NCI-H82 treated with DMSO at 0.1 percent for 48 hours (cell line): ENCODE results near the gene HTD2.

Experiments
- DNase-seq: peaks from one replicate; lab custom pipeline; 2025; ENCODE audit not compliant: unreplicated experiment; lab: John Stamatoyannopoulos, UW

The HTD2 gene

DNA sequence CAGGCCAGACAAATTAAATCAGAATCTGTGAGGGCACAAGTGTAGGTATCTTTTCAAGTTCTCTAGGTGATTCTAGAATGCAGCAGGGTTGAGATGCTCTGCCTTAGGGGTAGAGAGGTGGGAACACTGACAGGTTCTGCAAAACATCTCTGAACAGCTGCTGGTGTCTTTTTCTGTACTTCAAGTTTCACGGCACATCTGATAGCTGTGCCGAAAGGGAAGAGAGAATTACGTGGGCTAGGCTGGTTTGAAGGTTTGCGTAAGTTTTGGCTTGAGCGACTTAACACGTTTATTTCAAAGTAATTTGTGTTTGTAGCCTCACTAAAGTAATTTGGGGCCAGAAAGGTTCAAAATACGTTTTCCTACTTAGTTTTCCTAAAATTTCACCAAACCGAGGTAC lies 48.9 kb downstream of the HTD2 start:
- DNase-seq, result no peak

DNA sequence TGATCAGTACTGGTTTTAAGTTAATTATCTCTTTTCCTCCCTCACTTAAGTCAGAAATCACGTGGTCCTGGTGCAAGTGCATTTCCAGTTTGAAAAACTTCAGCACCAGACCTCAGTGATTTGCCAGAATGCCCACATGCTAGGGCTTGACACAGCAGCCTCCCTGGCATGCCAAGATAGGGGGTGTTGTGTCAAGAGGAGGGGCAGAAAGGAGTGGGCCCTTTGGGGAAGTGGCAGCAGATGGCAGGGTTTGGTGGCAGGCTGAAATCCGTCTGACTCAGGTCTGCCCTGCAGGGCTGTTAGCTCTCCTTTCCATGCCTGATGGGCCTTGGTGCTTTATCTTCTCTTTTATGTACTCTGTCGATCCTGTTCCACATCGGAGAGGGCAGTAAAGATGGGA lies 49.7 kb downstream of the HTD2 start:
- DNase-seq, result peak; percentile 58

DNA sequence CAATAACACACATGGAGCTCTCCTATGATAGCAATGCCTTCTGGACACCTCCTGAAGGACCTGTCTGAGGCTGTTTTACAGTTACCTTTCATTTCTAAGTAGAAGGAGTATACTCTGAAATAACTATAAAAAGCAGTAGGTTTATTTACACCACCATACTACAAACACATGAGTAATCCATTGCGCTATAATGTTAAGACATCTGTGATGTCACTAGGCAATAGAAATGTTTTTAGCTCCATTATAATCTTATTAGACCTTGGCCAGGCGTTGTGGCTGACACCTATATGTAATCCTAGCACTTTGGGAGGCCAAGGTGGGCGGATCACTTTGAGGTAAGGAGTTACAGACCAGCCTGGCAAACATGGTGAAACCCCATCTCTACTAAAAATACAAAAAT lies 51.1 kb downstream of the HTD2 start:
- no peak for DNase-seq

DNA sequence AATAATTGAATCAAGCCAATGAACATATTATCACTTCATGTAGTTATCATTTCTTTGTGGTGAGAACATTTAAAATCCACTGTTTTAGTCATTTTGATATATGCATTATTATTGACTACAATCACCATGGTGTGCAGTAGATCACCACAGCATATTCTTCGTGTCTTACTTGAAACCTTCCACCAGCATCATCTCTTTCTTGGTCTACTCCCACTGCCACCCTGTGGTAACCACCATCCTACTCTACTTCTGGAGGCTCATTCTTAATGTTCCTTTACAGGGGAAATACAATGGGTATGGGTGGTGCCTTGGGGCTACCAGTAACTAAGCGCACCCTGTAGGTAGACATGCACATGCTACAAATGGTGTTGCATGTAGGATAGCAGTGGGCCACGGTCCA lies 51.8 kb downstream of the HTD2 start:
- DNase-seq, result no peak

DNA sequence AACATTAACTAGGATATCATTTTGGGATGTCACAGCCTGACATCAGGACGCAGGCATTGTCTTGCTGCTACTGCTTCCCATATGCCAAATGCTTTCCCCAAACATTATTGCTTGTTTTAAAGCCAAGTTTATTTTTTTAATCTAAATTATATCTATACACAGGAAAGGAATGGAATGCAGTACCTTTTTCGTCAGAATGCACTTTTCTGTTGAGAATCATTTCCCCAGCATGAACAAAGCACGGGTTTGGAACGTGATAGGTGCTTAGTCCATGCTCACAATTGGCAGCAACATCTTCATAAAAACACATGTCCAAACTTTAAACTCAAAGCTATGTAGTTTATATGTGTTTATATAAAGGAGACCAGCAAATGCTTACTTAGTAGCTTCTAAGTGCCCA lies 52.5 kb downstream of the HTD2 start:
- DNase-seq, result no peak

DNA sequence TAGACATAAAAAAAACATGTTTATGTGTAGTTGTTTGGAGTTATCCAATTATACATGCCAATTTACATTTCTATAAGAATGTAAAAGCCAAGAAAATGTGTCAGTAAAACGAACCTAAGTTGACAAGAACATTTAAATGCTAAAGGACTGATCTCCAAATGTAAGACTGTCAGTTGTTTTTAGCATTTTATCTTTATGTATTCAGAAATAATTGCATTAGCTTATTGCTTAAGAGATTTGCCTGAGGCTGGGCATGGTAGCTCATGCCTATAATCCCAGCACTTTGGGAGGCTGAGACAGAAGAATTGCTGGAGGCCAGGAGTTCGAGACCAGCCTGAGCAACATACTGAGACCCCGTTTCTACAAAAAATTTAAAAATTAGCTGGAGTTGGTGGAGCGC lies 53.3 kb downstream of the HTD2 start:
- no peak for DNase-seq

DNA sequence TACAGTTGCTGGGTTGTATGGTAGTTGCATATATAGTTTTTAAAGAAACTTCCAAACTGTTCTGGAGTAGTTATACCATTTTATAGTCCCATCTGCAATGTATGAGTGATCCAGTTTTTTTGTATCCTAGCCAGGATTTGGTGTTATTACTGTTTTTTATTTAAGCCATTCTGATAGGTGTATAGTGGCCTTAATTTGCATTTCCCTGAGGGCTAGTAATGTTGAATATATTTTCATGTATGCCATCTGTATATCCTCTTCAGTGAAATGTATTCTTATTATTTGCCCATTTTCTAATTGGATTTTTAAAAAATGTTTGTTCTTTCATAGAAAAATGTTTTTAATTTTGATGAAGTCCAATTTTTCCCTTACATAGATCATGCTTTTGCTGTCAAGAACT lies 55.5 kb downstream of the HTD2 start:
- DNase-seq, result no peak

DNA sequence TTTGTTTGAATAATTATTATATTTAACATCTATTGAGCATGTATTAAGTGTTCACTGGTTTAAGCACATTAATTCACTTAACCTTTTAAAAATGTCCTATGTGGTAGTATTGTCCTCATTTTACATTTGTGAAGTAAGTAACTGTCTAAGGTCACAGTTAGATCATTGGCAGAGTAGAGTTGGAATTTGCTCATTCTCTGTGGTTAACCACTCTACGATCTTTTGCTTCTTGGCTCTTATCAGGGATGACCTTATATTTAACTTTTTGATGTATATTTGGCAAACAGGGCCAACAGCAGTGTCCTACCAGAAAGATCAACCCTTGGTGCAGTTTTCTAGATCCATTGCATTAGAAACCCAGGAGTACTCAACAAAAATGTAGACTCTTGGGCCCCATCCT lies 60.4 kb downstream of the HTD2 start:
- DNase-seq, result no peak

DNA sequence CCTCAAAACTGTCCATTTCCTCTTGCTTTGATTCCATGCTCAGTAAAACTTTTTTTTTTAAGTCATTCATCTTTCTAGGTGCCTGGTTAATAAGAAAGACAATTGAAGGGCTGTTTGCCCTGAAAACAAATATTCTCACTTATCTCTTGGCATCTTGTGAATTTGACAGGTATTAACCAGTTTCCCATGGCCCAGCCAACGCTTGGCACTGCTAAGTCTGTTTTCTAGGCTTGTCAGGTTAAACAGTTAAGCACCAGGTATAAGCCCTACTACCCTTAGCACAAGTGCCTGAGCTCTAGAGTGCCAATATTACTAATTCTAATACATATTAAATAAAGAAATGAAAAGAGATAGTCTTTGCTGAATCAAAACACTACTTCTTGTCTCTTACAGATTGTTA lies 62.7 kb downstream of the HTD2 start:
- DNase-seq, result no peak
